Trophoblast cell (in vitro differentiated cells and primary cell): Measurements from ENCODE around the gene BHMT.

Source experiments
- DNase-seq, 2 donors: peaks; one replicate each; pipeline ENCODE4 v3.0.0-alpha.2; 2016
- H2AFZ ChIP-seq: 2 replicates; pipeline ENCODE4 v1.6.1; 2013; ENCODE audit warnings: low read length, moderate library complexity, mild to moderate bottlenecking; ENCODE audit not compliant: insufficient read depth, poor library complexity
- H2AK5ac ChIP-seq: 2 replicates; pipeline ENCODE4 v1.6.1; 2013; ENCODE audit warnings: mild to moderate bottlenecking, low read length
- H2BK120ac ChIP-seq: 2 replicates; pipeline ENCODE4 v1.6.1; 2013; ENCODE audit warnings: low read length, mild to moderate bottlenecking, moderate library complexity; ENCODE audit not compliant: insufficient read depth, poor library complexity
- H2BK12ac ChIP-seq: 2 replicates; pipeline ENCODE4 v1.6.1; 2013; ENCODE audit warnings: mild to moderate bottlenecking, low read length, moderate library complexity
- H2BK5ac ChIP-seq: 2 replicates; pipeline ENCODE4 v1.6.1; 2013; ENCODE audit warnings: low read length, low read depth, moderate library complexity, mild to moderate bottlenecking; ENCODE audit not compliant: poor library complexity
- H3K14ac ChIP-seq: 2 replicates; pipeline ENCODE4 v1.6.1; 2013; ENCODE audit warnings: mild to moderate bottlenecking, low read length
- H3K18ac ChIP-seq: 2 replicates; pipeline ENCODE4 v1.6.1; 2013; ENCODE audit warnings: mild to moderate bottlenecking, low read length
- H3K23ac ChIP-seq: 2 replicates; pipeline ENCODE4 v1.6.1; 2013; ENCODE audit warnings: low read length
- H3K27ac ChIP-seq: 2 replicates; pipeline ENCODE4 v1.5.1; 2013; ENCODE audit warnings: low read depth, mild to moderate bottlenecking, inconsistent platforms, low read length, moderate library complexity
- H3K27me3 ChIP-seq: 2 replicates; pipeline ENCODE4 v1.6.1; 2013; ENCODE audit warnings: inconsistent platforms, mild to moderate bottlenecking, low read length, moderate library complexity; ENCODE audit not compliant: insufficient read depth
- H3K36me3 ChIP-seq, 2 experiments: 1 replicate in 1 of 2; 2 replicates in 1 of 2; pipeline ENCODE4 v1.6.1; 2013; ENCODE audit warnings: low read length in 2 of 2, mild to moderate bottlenecking in 2 of 2, moderate library complexity in 1 of 2; ENCODE audit not compliant: insufficient read depth in 2 of 2, control insufficient read depth in 1 of 2
- H3K4ac ChIP-seq: 2 replicates; pipeline ENCODE4 v1.6.1; 2013; ENCODE audit warnings: low read depth, mild to moderate bottlenecking, low read length, moderate library complexity
- H3K4me1 ChIP-seq, 2 experiments: 1 replicate in 1 of 2; 2 replicates in 1 of 2; pipeline ENCODE4 v1.6.1; 2013; ENCODE audit warnings: low read length in 2 of 2, mild to moderate bottlenecking in 2 of 2, moderate library complexity in 1 of 2; ENCODE audit not compliant: insufficient read depth in 2 of 2, control insufficient read depth in 1 of 2
- H3K4me2 ChIP-seq: 2 replicates; pipeline ENCODE4 v1.6.1; 2013; ENCODE audit warnings: inconsistent platforms, mild to moderate bottlenecking, low read length, moderate library complexity
- H3K4me3 ChIP-seq: 2 replicates; pipeline ENCODE4 v1.5.1; 2013; ENCODE audit warnings: mild to moderate bottlenecking, low read depth, low read length, inconsistent platforms
- H3K79me1 ChIP-seq: one replicate; pipeline ENCODE4 v1.6.1; 2013; ENCODE audit warnings: low read length
- H3K79me2 ChIP-seq: 2 replicates; pipeline ENCODE4 v1.6.1; 2013; ENCODE audit warnings: low read length, mild to moderate bottlenecking; ENCODE audit not compliant: control insufficient read depth, insufficient read depth, poor library complexity
- H3K9ac ChIP-seq: 2 replicates; pipeline ENCODE4 v1.6.1; 2013; ENCODE audit warnings: mild to moderate bottlenecking, low read length
- H3K9me3 ChIP-seq: 2 replicates; pipeline ENCODE4 v1.6.1; 2013; ENCODE audit warnings: low read depth, mild to moderate bottlenecking, control low read depth, inconsistent platforms, low read length; ENCODE audit not compliant: insufficient read depth
- H4K12ac ChIP-seq: 2 replicates; pipeline ENCODE4 v1.6.1; 2013; ENCODE audit warnings: low read depth, mild to moderate bottlenecking, low read length, moderate library complexity
- H4K8ac ChIP-seq: 2 replicates; pipeline ENCODE4 v1.6.1; 2013; ENCODE audit warnings: low read depth, mild to moderate bottlenecking, low read length, moderate library complexity
- H4K91ac ChIP-seq: one replicate; pipeline ENCODE4 v1.6.1; 2013; ENCODE audit warnings: low read depth, mild to moderate bottlenecking, low read length, moderate library complexity
- WGBS: extraction: QIAGEN DNeasy Blood & Tissue Kit; methylation state at CpG from one replicate; pipeline ENCODE4 v1.1.7; 2013; ENCODE audit warnings: missing lambda C conversion rate; ENCODE audit not compliant: insufficient read length, insufficient coverage; ENCODE audit errors: extremely low coverage; 5-methylcytosine and 5-hydroxymethylcytosine counted together

BHMT gene

DNA sequence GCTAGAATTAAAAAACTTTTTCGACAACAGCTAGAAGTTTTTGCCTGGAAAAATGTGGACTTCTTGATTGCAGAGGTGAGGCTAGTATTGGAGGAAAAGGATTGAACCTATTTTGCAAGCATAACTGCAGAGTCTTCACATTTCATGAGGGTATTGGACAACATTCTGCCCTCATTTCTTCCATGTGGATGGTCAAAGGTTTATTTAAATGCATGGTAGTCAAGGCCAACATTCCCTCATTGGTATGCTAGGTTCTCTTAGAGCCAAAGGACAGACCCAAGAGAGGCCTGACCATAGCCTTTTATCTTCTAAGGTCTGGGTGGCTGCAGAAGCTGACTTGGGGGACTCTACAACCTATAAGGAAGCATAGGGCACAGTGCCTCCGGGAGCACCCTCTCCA is 30.8 kb upstream of the BHMT start:
- Histone ChIP-seq H2BK120ac (no peak overlapping the region), H3K9ac (no peak overlapping the region), H3K27ac (no peak overlapping the region), H3K23ac (no peak overlapping the region), H2AFZ (no peak overlapping the region), H3K79me2 (no peaks in the 10 kb centered on the region), H4K8ac (no peak overlapping the region), H3K4me3 (no peak overlapping the region), H3K14ac (no peak overlapping the region), H3K4me2 (no peak overlapping the region), H3K27me3 (no peaks in the 10 kb centered on the region), H3K4ac (no peak overlapping the region), H3K36me3 (no peaks in the 10 kb centered on the region), H3K4me1 (no peaks in the 10 kb centered on the region), H4K12ac (no peak overlapping the region), H3K9me3 (no peaks in the 10 kb centered on the region), H3K79me1 (no peaks in the 10 kb centered on the region), H2BK12ac (no peak overlapping the region), H2AK5ac (no peak overlapping the region), H4K91ac (no peak overlapping the region), H2BK5ac (no peak overlapping the region), H3K18ac (no peak overlapping the region)
- DNase-seq: no peak
- WGBS: no CpG with 5 or more reads among the region's 2 CpGs

GRCh38 chr5:79081779-79082178 is 29.8 kb upstream of the BHMT start:
- H2BK12ac ChIP-seq: no peak overlapping the region
- H3K79me1 ChIP-seq: no peaks in the 10 kb centered on the region
- H4K8ac ChIP-seq: no peak overlapping the region
- no peak overlapping the region for H2AK5ac ChIP-seq
- H2AFZ ChIP-seq: no peak overlapping the region
- H3K27ac ChIP-seq: no peak overlapping the region
- no peaks in the 10 kb centered on the region for H3K9me3 ChIP-seq
- H3K23ac ChIP-seq: no peak overlapping the region
- no peak overlapping the region for H4K91ac ChIP-seq
- no peak overlapping the region for H3K9ac ChIP-seq
- no peak overlapping the region for H3K4me3 ChIP-seq
- no peaks in the 10 kb centered on the region for H3K27me3 ChIP-seq
- H3K36me3 ChIP-seq: no peaks in the 10 kb centered on the region
- no peak overlapping the region for H3K4me2 ChIP-seq
- no peak overlapping the region for H4K12ac ChIP-seq
- no peaks in the 10 kb centered on the region for H3K79me2 ChIP-seq
- H3K4me1 ChIP-seq: peaks cover 4% of the 10 kb centered on the region in 2 experiments
- WGBS: no CpG with 5 or more reads among the region's 5 CpGs
- H3K18ac ChIP-seq: no peak overlapping the region
- no peak overlapping the region for H2BK120ac ChIP-seq
- no peak for DNase-seq
- H2BK5ac ChIP-seq: no peak overlapping the region
- H3K4ac ChIP-seq: no peak overlapping the region
- no peak overlapping the region for H3K14ac ChIP-seq

- no peak overlapping the region for H3K18ac ChIP-seq
- H4K12ac ChIP-seq: no peak overlapping the region
- no peaks in the 10 kb centered on the region for H3K79me1 ChIP-seq
- no peak overlapping the region for H2BK120ac ChIP-seq
- no peak overlapping the region for H3K9ac ChIP-seq
- no peaks in the 10 kb centered on the region for H3K27me3 ChIP-seq
- no peak overlapping the region for H3K14ac ChIP-seq
- no peak overlapping the region for H2BK12ac ChIP-seq
- no CpG with 5 or more reads among the region's 2 CpGs for WGBS
- DNase-seq: no peak
- H2AK5ac ChIP-seq: no peak overlapping the region
- H4K91ac ChIP-seq: no peak overlapping the region
- no peaks in the 10 kb centered on the region for H3K36me3 ChIP-seq
- no peaks in the 10 kb centered on the region for H3K79me2 ChIP-seq
- H3K9me3 ChIP-seq: no peaks in the 10 kb centered on the region
- H3K4ac ChIP-seq: no peak overlapping the region
- no peak overlapping the region for H3K4me2 ChIP-seq
- no peak overlapping the region for H4K8ac ChIP-seq
- H3K4me3 ChIP-seq: no peak overlapping the region
- no peak overlapping the region for H2BK5ac ChIP-seq
- no peak overlapping the region for H3K23ac ChIP-seq
- H2AFZ ChIP-seq: no peak overlapping the region
- no peak overlapping the region for H3K27ac ChIP-seq
- H3K4me1 ChIP-seq: peaks cover 4% of the 10 kb centered on the region in 2 experiments
Observed at GRCh38 chr5:79086116-79086515, 25.5 kb upstream of the BHMT start.

- Histone ChIP-seq H2BK5ac (no peak overlapping the region), H3K9ac (no peak overlapping the region), H3K36me3 (no peaks in the 10 kb centered on the region), H2BK12ac (no peak overlapping the region), H4K8ac (no peak overlapping the region), H3K79me2 (no peaks in the 10 kb centered on the region), H3K4me2 (no peak overlapping the region), H3K18ac (no peak overlapping the region), H4K91ac (no peak overlapping the region), H3K27me3 (no peaks in the 10 kb centered on the region), H3K4ac (no peak overlapping the region), H3K9me3 (no peaks in the 10 kb centered on the region), H2AK5ac (no peak overlapping the region), H3K4me3 (no peak overlapping the region), H2AFZ (no peak overlapping the region), H2BK120ac (no peak overlapping the region), H3K4me1 (peaks cover 4% of the 10 kb centered on the region in 2 experiments), H4K12ac (no peak overlapping the region), H3K14ac (no peak overlapping the region), H3K79me1 (no peaks in the 10 kb centered on the region), H3K23ac (no peak overlapping the region), H3K27ac (no peak overlapping the region)
- DNase-seq: no peak
- no CpG with 5 or more reads among the region's 4 CpGs for WGBS
Observed at GRCh38 chr5:79088507-79088906, 23.1 kb upstream of the BHMT start.
